NAMALWA (cell line): ENCODE results near the gene PLEKHA6.

Experiments used
- DNase-seq: peaks from one replicate; pipeline ENCODE4 v3.0.0-alpha.2; 2015; ENCODE audit warnings: low spot score

The PLEKHA6 gene

DNA sequence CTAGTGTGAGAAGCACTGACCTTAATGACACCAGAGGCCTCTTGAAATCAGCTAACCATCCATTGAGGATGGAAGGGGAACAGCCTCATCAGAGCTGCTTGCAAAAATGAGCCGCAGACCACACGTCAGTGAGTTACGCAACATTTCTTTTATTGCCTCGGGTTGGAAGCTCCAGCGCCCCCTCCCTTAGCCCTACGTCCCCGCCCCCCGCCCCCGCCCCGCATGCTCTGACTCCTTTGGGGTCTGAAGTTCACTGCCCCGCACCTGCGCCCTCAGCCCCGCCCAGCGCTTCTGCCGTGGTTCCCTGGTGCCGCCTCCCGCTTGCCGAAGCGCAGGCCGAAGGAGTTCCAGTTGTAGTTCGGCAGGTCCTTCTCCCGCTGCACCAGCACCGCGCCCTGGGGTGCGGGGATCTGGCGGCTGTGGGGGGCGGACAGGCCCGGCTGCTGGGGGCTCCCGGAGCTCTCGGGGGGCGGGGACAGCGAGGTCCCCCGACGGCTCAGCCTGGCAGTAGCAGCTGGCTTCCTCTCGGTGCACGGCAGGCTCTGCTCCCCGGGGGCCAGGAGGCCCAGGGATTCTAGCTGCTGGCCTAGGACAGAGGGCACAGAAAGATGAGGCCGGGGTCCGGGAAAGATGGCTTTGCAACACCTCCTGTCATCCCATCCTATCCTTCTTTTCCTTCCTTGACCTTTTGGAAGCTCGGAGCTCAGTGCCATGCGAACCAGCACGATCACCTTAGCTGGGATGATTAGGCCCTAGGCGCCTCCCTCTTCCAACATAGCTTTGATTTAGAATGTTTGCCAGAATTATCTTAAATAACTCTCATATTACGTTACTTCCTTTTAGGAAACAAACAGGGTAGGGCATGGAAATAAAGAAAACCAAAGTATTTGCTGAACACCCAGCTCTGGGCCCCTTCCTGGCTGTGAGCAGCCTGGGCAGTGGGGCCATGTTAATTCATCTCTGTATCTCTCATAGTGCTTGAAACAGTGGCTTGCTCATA is 169.2 kb downstream of the PLEKHA6 start:
- DNase-seq: no peak

DNA sequence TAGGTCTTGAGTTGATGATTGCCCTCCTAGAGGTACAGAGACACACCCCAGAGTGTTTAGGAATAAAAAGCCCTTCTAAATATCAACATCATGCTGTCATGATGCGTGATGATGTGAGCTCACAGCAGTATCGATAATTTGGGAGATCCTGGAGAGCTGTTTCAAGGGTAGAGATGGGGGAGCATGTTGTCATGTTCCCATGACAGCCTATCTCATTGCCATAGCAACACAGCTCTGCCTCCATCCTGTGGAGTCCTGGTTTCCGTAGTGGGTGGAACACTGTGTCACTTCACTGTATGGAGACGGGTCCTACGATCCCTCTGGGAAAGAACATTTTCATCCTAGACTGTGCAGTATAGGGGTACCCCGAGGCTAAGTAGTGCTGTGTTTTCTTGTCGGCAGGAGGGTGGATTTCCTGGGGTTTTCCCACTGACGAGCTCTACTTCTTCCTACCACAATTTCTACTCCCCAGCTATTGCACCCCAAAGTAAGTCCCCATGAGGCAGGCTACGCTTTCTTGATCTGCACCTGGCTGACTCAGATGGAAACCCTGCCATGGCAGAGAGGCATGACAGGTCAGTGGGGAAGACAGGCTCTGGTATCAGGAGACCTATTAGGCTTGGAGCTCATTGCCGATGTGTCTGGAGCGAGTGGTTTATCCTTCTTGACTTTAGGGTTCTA is 170.6 kb downstream of the PLEKHA6 start:
- no peak for DNase-seq

GRCh38 chr1:204186597-204186996 is 173.1 kb downstream of the PLEKHA6 start:
- DNase-seq: no peak

- DNase-seq: no peak
These were observed 178.6 kb downstream of the PLEKHA6 start for GRCh38 chr1:204181116-204181515.

GRCh38 chr1:204180133-204180532 is 179.6 kb downstream of the PLEKHA6 start:
- no peak for DNase-seq

- no peak for DNase-seq
These were observed 181.0 kb downstream of the PLEKHA6 start for GRCh38 chr1:204178487-204179281.

GRCh38 chr1:204177133-204177532 is 182.6 kb downstream of the PLEKHA6 start:
- no peak for DNase-seq

DNA sequence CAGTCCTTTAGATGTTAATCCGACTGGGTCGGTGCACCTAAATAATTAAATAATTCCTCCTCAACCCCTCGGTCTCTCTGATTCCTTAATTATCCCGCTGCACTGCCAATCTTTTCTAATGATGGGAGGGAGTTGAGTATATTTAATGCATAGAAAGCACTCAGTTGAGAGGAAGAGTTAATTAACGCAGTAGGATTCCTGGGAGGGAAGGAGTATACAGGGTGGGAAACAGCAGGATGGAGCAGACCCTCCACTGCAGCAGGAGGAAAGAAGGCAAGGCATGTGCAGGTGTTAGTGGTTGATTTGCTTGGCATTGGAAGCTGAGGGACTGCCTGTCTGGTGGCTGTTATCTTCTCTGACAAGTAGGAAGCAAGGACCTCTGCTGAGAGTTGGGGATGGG is 183.7 kb downstream of the PLEKHA6 start:
- no peak for DNase-seq

- DNase-seq: no peak
These were observed 184.8 kb downstream of the PLEKHA6 start for GRCh38 chr1:204174958-204175357.

DNA sequence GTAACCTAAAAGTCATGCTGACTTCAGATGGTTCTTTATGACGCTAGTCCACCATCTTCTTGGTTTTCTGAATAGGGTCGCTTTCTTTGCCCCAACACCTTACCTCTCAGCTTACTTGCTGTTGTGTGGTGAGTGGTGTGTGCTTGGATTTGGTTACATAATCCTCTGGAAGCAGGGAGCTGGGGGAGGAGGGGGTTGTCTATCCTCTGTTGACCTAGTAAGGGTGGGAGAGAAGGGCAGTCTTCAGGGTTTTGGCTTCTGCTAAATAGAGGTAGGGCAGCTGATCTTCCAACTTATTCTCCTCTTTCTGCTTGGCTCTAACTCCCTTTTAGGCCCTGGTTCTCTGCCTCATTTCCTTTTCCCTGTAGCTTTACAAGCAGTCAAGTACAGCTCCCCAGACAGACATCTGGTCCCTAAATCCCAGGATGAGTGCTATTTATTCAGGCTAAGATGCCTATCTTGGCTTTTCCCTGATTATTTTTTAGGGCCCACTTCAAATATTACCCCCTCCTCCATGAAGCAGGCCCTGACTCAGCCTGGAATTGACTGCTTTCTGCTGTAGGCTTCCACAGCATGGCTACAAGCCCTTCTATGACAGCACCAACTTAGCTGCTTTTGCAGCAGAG is 187.2 kb downstream of the PLEKHA6 start:
- DNase-seq: no peak

DNA sequence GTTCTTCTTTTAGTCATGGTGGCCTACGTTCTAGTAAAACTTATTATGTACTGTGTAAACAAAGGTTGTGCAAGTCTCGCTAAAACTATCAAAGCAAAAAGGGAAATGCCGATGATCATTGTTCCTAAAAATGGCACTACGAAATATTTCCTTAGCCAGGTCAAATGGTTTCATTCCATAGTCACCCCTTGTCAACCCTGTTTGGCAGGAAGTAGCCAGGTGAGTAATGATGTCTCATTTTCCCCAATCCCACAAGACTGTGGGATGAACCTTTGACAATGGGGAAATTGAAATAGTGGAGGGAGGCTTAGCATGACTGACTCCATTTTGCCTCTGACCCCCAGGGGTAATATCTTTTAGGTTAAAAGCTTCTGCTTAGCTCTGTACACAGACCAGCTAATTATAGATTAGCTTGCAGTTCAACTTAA is 188.0 kb downstream of the PLEKHA6 start:
- no peak for DNase-seq

- no peak for DNase-seq
These were observed 189.1 kb downstream of the PLEKHA6 start for GRCh38 chr1:204170494-204171155.

GRCh38 chr1:204169858-204170257 is 189.9 kb downstream of the PLEKHA6 start:
- no peak for DNase-seq
